HepG2 (cell line): ENCODE measurements around the gene NPR3. TPM values are rescaled to one million over a fixed set of nuclear protein-coding genes. Genes with fewer than 3 reads are reported as not detected.

Experiments used
- ATAC-seq: fragments of 200-7000 bp; cut with Tn5 transposase; 3 replicates; pipeline ENCODE4 v1.9.1; 2020; ENCODE audit warnings: mild to moderate bottlenecking, moderate library complexity
- BruUV-seq: library from RNA; stranded (reverse); fragments of 400-500 nt; replicated peaks from 2 replicates; lab custom pipeline; 2021; lab: Mats Ljungman, UMichigan
- CTCF ChIA-PET: fragments of 300-600 bp; formaldehyde crosslinking; extraction: SDS; loops from one replicate; lab custom pipeline; 2021; ENCODE audit warnings: low total read pairs, inconsistent platforms, low intra/inter-chr PET ratio; lab: Yijun Ruan, JAX
- POLR2A ChIA-PET: fragments of 350-600 bp; sonication (Branson Sonifier 250); formaldehyde crosslinking; loops from one replicate; lab custom pipeline; 2020; ENCODE audit warnings: antibody characterized with exemption, inconsistent platforms; lab: Yijun Ruan, JAX
- DNase-seq: peaks from one replicate; pipeline ENCODE4 v3.0.0-alpha.2; 2015; ENCODE audit warnings: low spot score
- FAIRE-seq: peaks from 3 replicates; lab custom pipeline; 2011; peaks lifted over from hg19 to GRCh38; lab: Jason Lieb, UNC
- H2AFZ ChIP-seq: one replicate; pipeline ENCODE4 v1.6.1; 2011; ENCODE audit warnings: low read length, inconsistent platforms
- H3K27ac ChIP-seq: fragments of 300-600 bp; 3 replicates; pipeline ENCODE4 v1.8.0; 2011; ENCODE audit warnings: mixed run types, mild to moderate bottlenecking, mixed read lengths, low read length, inconsistent platforms; ENCODE audit not compliant: insufficient read depth; ENCODE audit errors: extremely low read length
- H3K27me3 ChIP-seq, 2 experiments: fragments of 200-600 bp in 1 of 2; 2 replicates in 1 of 2; 3 replicates in 1 of 2; pipeline versions ENCODE4 v1.6.0 to v1.8.0; 2011; ENCODE audit warnings: low read length in 2 of 2, mild to moderate bottlenecking in 2 of 2, moderate library complexity in 2 of 2, inconsistent platforms in 1 of 2; ENCODE audit not compliant: insufficient read depth in 2 of 2, control insufficient read depth in 1 of 2
- H3K36me3 ChIP-seq, 2 experiments: fragments of 200-600 bp in 1 of 2; replicated peaks in 1 of 2; 2 replicates in 1 of 2; 3 replicates in 1 of 2; pipeline versions ENCODE4 v1.5.1 to v1.8.0; 2011; ENCODE audit warnings: low read length in 2 of 2, inconsistent platforms in 1 of 2; ENCODE audit not compliant: insufficient read depth in 2 of 2, control insufficient read depth in 1 of 2
- H3K4me1 ChIP-seq: 2 replicates; pipeline ENCODE4 v1.5.1; 2012; ENCODE audit warnings: low read length, inconsistent platforms; ENCODE audit not compliant: insufficient read depth
- H3K4me2 ChIP-seq: 2 replicates; pipeline ENCODE4 v1.6.0; 2011; ENCODE audit warnings: low read depth, low read length, inconsistent platforms
- H3K4me3 ChIP-seq, 3 experiments: fragments of 200-600 bp in 1 of 3; sonication (generic), shearing (Covaris generic) in 1 of 3; replicated peaks in 1 of 3; 2 replicates each; pipeline ENCODE4 v1.5.1; 2011 to 2016; ENCODE audit warnings: low read length in 3 of 3, inconsistent platforms in 2 of 3, low read depth in 2 of 3, mild to moderate bottlenecking in 2 of 3, control low read depth in 1 of 3, mixed read lengths in 1 of 3; ENCODE audit not compliant: insufficient read depth in 1 of 3
- H3K79me2 ChIP-seq: one replicate; pipeline ENCODE4 v1.6.1; 2011; ENCODE audit warnings: low read length, inconsistent platforms; ENCODE audit not compliant: insufficient read depth
- H3K9ac ChIP-seq: 2 replicates; pipeline ENCODE4 v1.6.0; 2011; ENCODE audit warnings: mild to moderate bottlenecking, low read depth, low read length, inconsistent platforms; ENCODE audit not compliant: insufficient read depth
- H3K9me3 ChIP-seq: 2 replicates; pipeline ENCODE4 v1.5.1; 2012; ENCODE audit warnings: mild to moderate bottlenecking, low read length
- H4K20me1 ChIP-seq: 2 replicates; pipeline ENCODE4 v1.6.0; 2011; ENCODE audit warnings: inconsistent platforms, mild to moderate bottlenecking, low read length, moderate library complexity; ENCODE audit not compliant: insufficient read depth
- CENPX ChIP-seq: sonication (generic); formaldehyde crosslinking; IDR thresholded peaks from 2 replicates; pipeline ENCODE4 v1.9.0; 2021; ENCODE audit warnings: mild to moderate bottlenecking, missing genetic modification reagents, moderate library complexity
- KDM5B ChIP-seq: sonication (generic); formaldehyde crosslinking; IDR thresholded peaks from 2 replicates; pipeline ENCODE4 v1.4.0; 2020; ENCODE audit warnings: missing genetic modification reagents, mild to moderate bottlenecking, borderline replicate concordance
- MEIS1 ChIP-seq: sonication (generic); formaldehyde crosslinking; IDR thresholded peaks from 2 replicates; pipeline ENCODE4 v1.9.0; 2021; ENCODE audit warnings: mild to moderate bottlenecking, missing genetic modification reagents, moderate library complexity, borderline replicate concordance
- MTA3 ChIP-seq: sonication (generic); formaldehyde crosslinking; IDR thresholded peaks from 2 replicates; pipeline ENCODE4 v1.4.0; 2020; ENCODE audit warnings: missing genetic modification reagents
- NR2F2 ChIP-seq: IDR thresholded peaks from 2 replicates; pipeline ENCODE4 v1.6.1; 2012; ENCODE audit warnings: low read depth, inconsistent platforms, borderline replicate concordance
- PHF21A ChIP-seq: sonication (generic); formaldehyde crosslinking; IDR thresholded peaks from 2 replicates; pipeline ENCODE4 v1.5.0; 2020; ENCODE audit warnings: mild to moderate bottlenecking, missing genetic modification reagents
- POLR2A ChIP-seq, 2 experiments: IDR thresholded peaks; 2 replicates each; pipeline ENCODE4 v1.6.1; 2011; ENCODE audit warnings: low read depth in 2 of 2, low read length in 2 of 2, mild to moderate bottlenecking in 1 of 2, moderate library complexity in 1 of 2; ENCODE audit not compliant: insufficient read depth in 1 of 2
- ZFP36L2 ChIP-seq: sonication (generic); formaldehyde crosslinking; IDR thresholded peaks from 2 replicates; pipeline ENCODE4 v1.4.0; 2020; ENCODE audit warnings: missing genetic modification reagents
- ZFP91 ChIP-seq: sonication (generic); formaldehyde crosslinking; IDR thresholded peaks from 2 replicates; pipeline ENCODE4 v1.9.0; 2022; ENCODE audit warnings: missing genetic modification reagents, mild to moderate bottlenecking, borderline replicate concordance
- ZNF34 ChIP-seq: sonication (generic); formaldehyde crosslinking; IDR thresholded peaks from 2 replicates; pipeline ENCODE4 v1.4.0; 2020; ENCODE audit warnings: mild to moderate bottlenecking, missing genetic modification reagents, borderline replicate concordance
- ZNF382 ChIP-seq: sonication (generic); formaldehyde crosslinking; IDR thresholded peaks from 2 replicates; pipeline ENCODE4 v1.5.0; 2020; ENCODE audit warnings: missing genetic modification reagents, mild to moderate bottlenecking, borderline replicate concordance
- ZNF460 ChIP-seq: sonication (generic); formaldehyde crosslinking; IDR thresholded peaks from 2 replicates; pipeline ENCODE4 v1.5.1; 2020; ENCODE audit warnings: missing genetic modification reagents, mild to moderate bottlenecking, borderline replicate concordance
- ZNF496 ChIP-seq: sonication (generic); formaldehyde crosslinking; IDR thresholded peaks from 2 replicates; pipeline ENCODE4 v1.8.1; 2023; ENCODE audit warnings: mild to moderate bottlenecking, moderate library complexity, missing genetic modification reagents; ENCODE audit not compliant: insufficient replicate concordance
- ZNF530 ChIP-seq: sonication (generic); formaldehyde crosslinking; IDR thresholded peaks from 2 replicates; pipeline ENCODE4 v1.5.0; 2020; ENCODE audit warnings: low read depth, mild to moderate bottlenecking, missing genetic modification reagents
- ZNF781 ChIP-seq: sonication (generic); formaldehyde crosslinking; IDR thresholded peaks from 2 replicates; pipeline ENCODE4 v1.5.1; 2020; ENCODE audit warnings: borderline replicate concordance, mild to moderate bottlenecking, missing genetic modification reagents; ENCODE audit errors: not compliant biosample characterization
- ZNF782 ChIP-seq: sonication (generic); formaldehyde crosslinking; IDR thresholded peaks from 2 replicates; pipeline ENCODE4 v1.4.0; 2020; ENCODE audit warnings: missing genetic modification reagents, mild to moderate bottlenecking, borderline replicate concordance
- WGBS: methylation state at CpG from one replicate; pipeline ENCODE4 v1.1.6; 2017; ENCODE audit warnings: low lambda C conversion rate; 5-methylcytosine and 5-hydroxymethylcytosine counted together
- in situ Hi-C: cut with HindIII; loops from 2 replicates; pipeline ENCODE4 v1.10.0; 2017; ENCODE audit warnings: low pct_unique_long_range_greater_than_20kb; ENCODE audit not compliant: extremely low pct_ligation_motif_present
- intact Hi-C: fragments of 100-400 bp; cut with micrococcal nuclease; formaldehyde crosslinking; loops from one replicate; pipeline ENCODE4 v1.10.0; 2022; ENCODE audit not compliant: unreplicated experiment
- polyA plus RNA-seq, 8 experiments: library from polyadenylated mRNA; depleted of rRNA in 3 of 8; stranded (reverse) in 7 of 8; unstranded in 1 of 8; fragments of >200 nt; fragmentation: Illumina TruSeq in 4 of 8; extraction: Trizol in 4 of 8; gene quantifications; 2 replicates each; pipeline versions ENCODE4 v1.2.1 to v1.2.3, GENCODE V29; 2011 to 2016; ENCODE audit warnings: low read depth in 4 of 8, missing spikeins in 1 of 8, mixed read lengths in 1 of 8; ENCODE audit not compliant: insufficient read depth in 1 of 8
- total RNA-seq, 5 experiments: library from RNA; depleted of rRNA; stranded (reverse); fragments of >200 nt; fragmentation: Illumina TruSeq; extraction: Trizol; gene quantifications; 2 replicates each; pipeline ENCODE4 v1.2.3, GENCODE V29; 2016; ENCODE audit warnings: low read depth in 1 of 5
- TF ChIP-seq, protein P1 (sequence below): sonication (generic); formaldehyde crosslinking; IDR thresholded peaks from 2 replicates; pipeline ENCODE4 v1.4.0; 2020; ENCODE audit warnings: missing genetic modification reagents

Gene NPR3
- total and polyA plus RNA-seq, 2 of the 13 experiments (the other 11 are each of a cell fraction or from before 2014, with no cell fraction given): 0.01 TPM; not detected in 1

DNA sequence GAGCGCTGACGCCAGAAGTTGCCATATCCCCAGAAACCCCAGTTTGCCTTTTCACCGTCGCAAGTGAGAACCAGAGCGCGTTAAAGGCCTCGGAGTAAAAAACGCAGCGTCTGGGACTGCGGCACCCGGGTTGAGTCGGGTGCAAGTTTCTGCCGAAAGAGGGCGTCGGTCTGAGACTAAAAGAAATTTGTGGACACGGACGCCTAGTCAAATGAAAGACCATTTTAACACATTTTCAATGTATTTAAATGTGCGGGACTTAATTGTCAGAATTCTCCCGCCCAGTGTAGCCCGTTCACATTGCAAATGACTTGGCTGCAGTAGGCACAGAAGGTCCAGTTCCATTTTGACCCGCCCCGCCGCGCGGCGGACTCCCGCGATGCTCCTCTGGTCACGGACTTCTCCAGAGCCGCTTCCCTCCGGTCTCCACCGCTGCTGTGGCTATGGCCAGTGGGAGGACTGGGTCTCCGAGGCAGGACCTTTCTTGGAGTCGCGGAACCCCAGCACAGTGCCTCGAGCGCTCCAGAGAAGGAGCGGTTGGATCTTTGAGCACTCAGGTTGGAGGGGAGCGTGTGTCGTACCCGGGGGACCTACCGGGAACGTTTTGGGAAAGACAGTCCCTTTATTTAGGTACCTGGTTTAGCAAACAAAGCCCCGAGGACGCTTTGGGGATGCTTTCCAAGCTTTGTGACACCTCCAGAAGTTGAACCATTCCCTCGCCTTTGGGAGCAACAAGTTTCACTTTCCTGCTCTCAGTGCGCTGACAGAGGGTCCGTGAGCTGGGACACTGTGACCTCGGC is 1.2 kb upstream of the NPR3 start:
- in situ Hi-C loops: loop anchor here (10.0 to 25.0 kb wide), 3 partner anchors 227 to 715 kb away; no protein-coding TSS in a partner anchor
- Histone ChIP-seq H3K9ac (no peak overlapping the region), H3K79me2 (no peaks in the 10 kb centered on the region), H4K20me1 (no peaks in the 10 kb centered on the region), H3K9me3 (no peaks in the 10 kb centered on the region), H3K4me2 (peak overlapping the region; percentile 79), H3K27me3 (peaks cover 2 to 5% of the 10 kb centered on the region in 2 experiments; a peak in 4 of 5 replicates), H3K4me1 (no peaks in the 10 kb centered on the region), H3K27ac (no peak overlapping the region), H3K4me3 (peak overlapping the region; percentile 36 to 72 (median 49)), H2AFZ (no peak overlapping the region), H3K36me3 (no peaks in the 10 kb centered on the region)
- intact Hi-C loops: loop anchor here (2.0 to 5.0 kb wide), 2 partner anchors 143 to 282 kb away; no protein-coding TSS in a partner anchor
- no TSS peak for BruUV-seq
- CTCF ChIA-PET: no interaction called here
- ATAC-seq (peak; percentile 90), DNase-seq (peak; percentile 41), FAIRE-seq (peak; percentile 30)
- WGBS: 1% methylated on average over 12 of the region's 49 CpGs
- POLR2A ChIA-PET: no interaction called here
- TF ChIP-seq ZFP91 (CRISPR knock-in tag): peak; percentile 55; the same call in 1 of the 2 replicates
- no peak for TF ChIP-seq ZNF496 (CRISPR knock-in tag)
- no peak for TF ChIP-seq ZNF782 (CRISPR knock-in tag)
- TF ChIP-seq MTA3 (CRISPR knock-in tag): no peak
- TF ChIP-seq ZNF460 (CRISPR knock-in tag): no peak
- TF ChIP-seq KDM5B (CRISPR knock-in tag): peak; percentile 48; the same call in 1 of the 2 replicates
- TF ChIP-seq ZNF781 (CRISPR knock-in tag): peak; percentile 63
- 0 out of 2 replicates have a peak, but pooled peaks have one; percentile 32 for TF ChIP-seq PHF21A
- no peak for TF ChIP-seq NR2F2
- TF ChIP-seq, protein P1, sequence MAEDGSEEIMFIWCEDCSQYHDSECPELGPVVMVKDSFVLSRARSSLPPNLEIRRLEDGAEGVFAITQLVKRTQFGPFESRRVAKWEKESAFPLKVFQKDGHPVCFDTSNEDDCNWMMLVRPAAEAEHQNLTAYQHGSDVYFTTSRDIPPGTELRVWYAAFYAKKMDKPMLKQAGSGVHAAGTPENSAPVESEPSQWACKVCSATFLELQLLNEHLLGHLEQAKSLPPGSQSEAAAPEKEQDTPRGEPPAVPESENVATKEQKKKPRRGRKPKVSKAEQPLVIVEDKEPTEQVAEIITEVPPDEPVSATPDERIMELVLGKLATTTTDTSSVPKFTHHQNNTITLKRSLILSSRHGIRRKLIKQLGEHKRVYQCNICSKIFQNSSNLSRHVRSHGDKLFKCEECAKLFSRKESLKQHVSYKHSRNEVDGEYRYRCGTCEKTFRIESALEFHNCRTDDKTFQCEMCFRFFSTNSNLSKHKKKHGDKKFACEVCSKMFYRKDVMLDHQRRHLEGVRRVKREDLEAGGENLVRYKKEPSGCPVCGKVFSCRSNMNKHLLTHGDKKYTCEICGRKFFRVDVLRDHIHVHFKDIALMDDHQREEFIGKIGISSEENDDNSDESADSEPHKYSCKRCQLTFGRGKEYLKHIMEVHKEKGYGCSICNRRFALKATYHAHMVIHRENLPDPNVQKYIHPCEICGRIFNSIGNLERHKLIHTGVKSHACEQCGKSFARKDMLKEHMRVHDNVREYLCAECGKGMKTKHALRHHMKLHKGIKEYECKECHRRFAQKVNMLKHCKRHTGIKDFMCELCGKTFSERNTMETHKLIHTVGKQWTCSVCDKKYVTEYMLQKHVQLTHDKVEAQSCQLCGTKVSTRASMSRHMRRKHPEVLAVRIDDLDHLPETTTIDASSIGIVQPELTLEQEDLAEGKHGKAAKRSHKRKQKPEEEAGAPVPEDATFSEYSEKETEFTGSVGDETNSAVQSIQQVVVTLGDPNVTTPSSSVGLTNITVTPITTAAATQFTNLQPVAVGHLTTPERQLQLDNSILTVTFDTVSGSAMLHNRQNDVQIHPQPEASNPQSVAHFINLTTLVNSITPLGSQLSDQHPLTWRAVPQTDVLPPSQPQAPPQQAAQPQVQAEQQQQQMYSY (CRISPR knock-in tag): no peak
- TF ChIP-seq MEIS1 (CRISPR knock-in tag): no peak
- TF ChIP-seq ZNF34 (CRISPR knock-in tag): peak; percentile 35; the same call in 1 of the 2 replicates
- TF ChIP-seq ZFP36L2 (CRISPR knock-in tag): no peak
- no peak for TF ChIP-seq ZNF530 (CRISPR knock-in tag)
- no peak for TF ChIP-seq POLR2A (IDR thresholded peaks at IDR 0.05; ENCODE audit: insufficient read depth in 1 of 2, low read depth in 2 of 2, low read length in 2 of 2)
- no peak for TF ChIP-seq ZNF382
- TF ChIP-seq CENPX (CRISPR knock-in tag): no peak
